Lower leg skin (tissue), 3 donors: ENCODE results near the gene RYR2.

Experiments used
- CTCF ChIP-seq, 3 donors: fragments of 450-650 bp; IDR thresholded peaks; one replicate each; pipeline ENCODE4 v1.5.1; 2016; ENCODE audit warnings: antibody characterized with exemption in 3 of 3, mild to moderate bottlenecking in 3 of 3, moderate library complexity in 2 of 3
- POLR2A ChIP-seq, 2 donors: fragments of 450-650 bp; IDR thresholded peaks; one replicate each; pipeline ENCODE4 v1.6.1; 2016 to 2017; ENCODE audit warnings: antibody characterized with exemption in 2 of 2, mild to moderate bottlenecking in 1 of 2, moderate library complexity in 1 of 2

- TF ChIP-seq POLR2A (IDR thresholded peaks at IDR 0.05) = no peak
- no peak for TF ChIP-seq CTCF (IDR thresholded peaks at IDR 0.05)
These were observed 356.8 kb downstream of the RYR2 start for GRCh38 chr1:237398751-237399150.
